H1 (cell line): Measurements from ENCODE around the gene GARNL3. TPM values are rescaled to one million over a fixed set of nuclear protein-coding genes. Genes with fewer than 3 reads are reported as not detected.

Experiments
- NANOG ChIP-seq: IDR thresholded peaks from 2 replicates; pipeline ENCODE4 v1.6.1; 2011; ENCODE audit warnings: low read length, low read depth, mild to moderate bottlenecking, inconsistent platforms; ENCODE audit not compliant: insufficient read depth, poor library complexity, severe bottlenecking
- polyA plus RNA-seq, 7 experiments: library from polyadenylated mRNA; depleted of rRNA in 3 of 7; stranded (reverse) in 5 of 7; unstranded in 2 of 7; fragments of >200 nt in 5 of 7; fragments of 200-250 nt in 2 of 7; gene quantifications; 1 replicate in 5 of 7; 2 replicates in 1 of 7; 4 replicates in 1 of 7; pipeline versions ENCODE4 v1.2.1 to v1.2.3, GENCODE V29; 2011 to 2013; ENCODE audit warnings: missing spikeins in 2 of 7, mixed read lengths in 2 of 7
- total RNA-seq: library from RNA; stranded (reverse); fragmentation: NEBNext Ultra II Directional; extraction: Animal tissue kit (Norgen Biotek cat#: 25700); gene quantifications from 2 replicates; pipeline ENCODE4 v1.2.1, GENCODE V29; 2021

The GARNL3 gene
- total and polyA plus RNA-seq, 2 of the 8 experiments (the other 6 are each of a cell fraction or from before 2014, with no cell fraction given): 6.5 to 18.3 TPM

DNA sequence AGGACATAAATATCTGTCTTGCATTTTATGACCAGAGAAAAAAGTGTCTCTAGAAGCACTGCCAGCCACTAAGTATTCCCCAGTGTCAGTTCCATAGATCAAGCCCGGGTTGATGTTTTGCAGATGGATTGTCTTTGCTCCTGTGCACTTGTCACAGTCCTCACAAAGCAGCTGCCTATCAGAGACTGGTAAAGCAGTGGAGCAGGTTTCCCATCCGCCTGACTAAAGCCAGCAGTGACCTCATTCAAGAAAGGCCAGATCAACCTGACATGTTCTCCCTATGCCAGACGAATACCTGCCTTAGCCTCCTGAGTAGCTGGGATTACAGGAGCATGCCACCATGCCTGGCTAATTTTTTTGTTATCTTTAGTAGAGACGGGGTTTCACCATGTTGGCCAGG, 26.8 kb upstream of the GARNL3 start (continued):
- no peak for TF ChIP-seq NANOG
